GM19468 (cell line): ENCODE data around the gene SCART1.

Experiments used
- ATAC-seq: cut with Tn5 transposase; IDR thresholded peaks from one replicate; pipeline ENCODE4 v1.9.1; 2021; ENCODE audit warnings: mild to moderate bottlenecking, moderate library complexity, moderate number of reproducible peaks; ENCODE audit not compliant: unreplicated experiment; ENCODE audit errors: extremely low read depth

The SCART1 gene

GRCh38 chr10:133454204-133454893 lies 604 bp downstream of the SCART1 start:
- no peak for ATAC-seq

GRCh38 chr10:133455196-133455595 lies 1.5 kb downstream of the SCART1 start:
- ATAC-seq = no peak

- no peak for ATAC-seq
Observed at GRCh38 chr10:133455611-133456031, 1.9 kb downstream of the SCART1 start.

GRCh38 chr10:133456041-133456951 lies 2.6 kb downstream of the SCART1 start:
- ATAC-seq = no peak

- no peak for ATAC-seq
Observed at GRCh38 chr10:133457100-133457841, 3.5 kb downstream of the SCART1 start.

GRCh38 chr10:133458021-133458709 lies 4.4 kb downstream of the SCART1 start:
- no peak for ATAC-seq

GRCh38 chr10:133458710-133459453 lies 5.1 kb downstream of the SCART1 start:
- ATAC-seq = no peak

- ATAC-seq = no peak
Observed at GRCh38 chr10:133459454-133460207, 5.9 kb downstream of the SCART1 start.

- no peak for ATAC-seq
Observed at GRCh38 chr10:133460208-133460769, 6.5 kb downstream of the SCART1 start.

GRCh38 chr10:133461027-133461426 lies 7.3 kb downstream of the SCART1 start:
- no peak for ATAC-seq

- no peak for ATAC-seq
Observed at GRCh38 chr10:133461841-133462240, 8.1 kb downstream of the SCART1 start.

GRCh38 chr10:133462512-133463305 lies 9.0 kb downstream of the SCART1 start:
- no peak for ATAC-seq

GRCh38 chr10:133464582-133465031 lies 10.9 kb downstream of the SCART1 start:
- ATAC-seq = no peak

GRCh38 chr10:133465191-133465949 lies 11.6 kb downstream of the SCART1 start:
- no peak for ATAC-seq

- ATAC-seq = no peak
Observed at GRCh38 chr10:133465950-133466474, 12.3 kb downstream of the SCART1 start.

- no peak for ATAC-seq
Observed at GRCh38 chr10:133466683-133467275, 13.0 kb downstream of the SCART1 start.
